GM23338 (cell line): ENCODE results near the gene PSD. TPM values are rescaled to one million over a fixed set of nuclear protein-coding genes. Genes with fewer than 3 reads are reported as not detected.

Experiments used
- ATAC-seq: fragments of 200-7000 bp; cut with Tn5 transposase; 3 replicates; pipeline ENCODE4 v1.9.1; 2020
- DNase-seq: peaks from one replicate; pipeline ENCODE4 v3.0.0-alpha.2; 2015; ENCODE audit warnings: low spot score
- H2AFZ ChIP-seq: fragments of 200-600 bp; sonication (generic); 2 replicates; pipeline ENCODE4 v1.8.0; 2016; ENCODE audit warnings: antibody characterized with exemption, mild to moderate bottlenecking, moderate library complexity
- H3F3A ChIP-seq: fragments of 200-600 bp; sonication (generic); replicated peaks from 2 replicates; pipeline ENCODE4 v1.8.0; 2017; ENCODE audit warnings: antibody characterized with exemption, mixed run types, low read depth
- H3K27ac ChIP-seq: fragments of 200-600 bp; sonication (generic); 2 replicates; pipeline ENCODE4 v1.6.1; 2016; ENCODE audit warnings: low read depth
- H3K27me3 ChIP-seq: fragments of 200-600 bp; sonication (generic); 2 replicates; pipeline ENCODE4 v1.8.0; 2016; ENCODE audit warnings: mild to moderate bottlenecking, mixed run types, moderate library complexity; ENCODE audit not compliant: insufficient read depth
- H3K36me3 ChIP-seq: fragments of 200-600 bp; sonication (generic); 2 replicates; pipeline ENCODE4 v1.8.0; 2016; ENCODE audit warnings: mild to moderate bottlenecking; ENCODE audit not compliant: insufficient read depth
- H3K4me1 ChIP-seq: fragments of 200-600 bp; sonication (generic); 2 replicates; pipeline ENCODE4 v1.8.0; 2016; ENCODE audit warnings: mild to moderate bottlenecking, moderate library complexity; ENCODE audit not compliant: insufficient read depth
- H3K4me2 ChIP-seq: fragments of 200-600 bp; sonication (generic); 2 replicates; pipeline ENCODE4 v1.7.1; 2017; ENCODE audit warnings: mixed run types
- H3K4me3 ChIP-seq: fragments of 200-600 bp; sonication (generic); 2 replicates; pipeline ENCODE4 v1.6.1; 2016; ENCODE audit warnings: mixed run types
- H3K79me2 ChIP-seq: fragments of 200-600 bp; sonication (generic); replicated peaks from 2 replicates; pipeline ENCODE4 v1.8.0; 2017; ENCODE audit warnings: mild to moderate bottlenecking; ENCODE audit not compliant: insufficient read depth
- H3K9me2 ChIP-seq: fragments of 200-600 bp; sonication (generic); 2 replicates; pipeline ENCODE4 v1.8.0; 2017; ENCODE audit not compliant: insufficient read depth
- H4K20me1 ChIP-seq: fragments of 200-600 bp; sonication (generic); replicated peaks from 2 replicates; pipeline ENCODE4 v1.8.0; 2017; ENCODE audit warnings: mild to moderate bottlenecking; ENCODE audit not compliant: insufficient read depth
- H3K27ac Mint-ChIP-seq: 2 replicates; pipeline ENCODE4 v1.8.0; 2020; ENCODE audit warnings: inconsistent platforms, mild to moderate bottlenecking, moderate library complexity, mixed read lengths
- H3K27me3 Mint-ChIP-seq: 3 replicates; pipeline ENCODE4 v1.8.0; 2022; ENCODE audit warnings: low read depth, mild to moderate bottlenecking, moderate library complexity, mixed read lengths, inconsistent platforms; ENCODE audit not compliant: insufficient read depth, poor library complexity
- H3K36me3 Mint-ChIP-seq: 3 replicates; pipeline ENCODE4 v1.8.0; 2021; ENCODE audit warnings: low read depth, mild to moderate bottlenecking, inconsistent platforms, moderate library complexity, mixed read lengths
- H3K4me1 Mint-ChIP-seq: 3 replicates; pipeline ENCODE4 v1.8.0; 2020; ENCODE audit warnings: mild to moderate bottlenecking, inconsistent platforms, mixed read lengths
- H3K4me3 Mint-ChIP-seq: 3 replicates; pipeline ENCODE4 v1.8.0; 2021; ENCODE audit warnings: moderate library complexity, mild to moderate bottlenecking, inconsistent platforms, mixed read lengths
- H3K9me3 Mint-ChIP-seq: 3 replicates; pipeline ENCODE4 v1.8.0; 2020; ENCODE audit warnings: moderate library complexity, mild to moderate bottlenecking, inconsistent platforms, mixed read lengths
- CREB1 ChIP-seq: fragments of 250-450 bp; sonication (Bioruptor Pico); IDR thresholded peaks from 2 replicates; pipeline ENCODE4 v1.5.0; 2020; ENCODE audit warnings: low read depth, mild to moderate bottlenecking, moderate library complexity
- CTCF ChIP-seq, 2 experiments: fragments of 200-600 bp in 1 of 2; sonication (generic) in 1 of 2; conservative IDR thresholded peaks; 2 replicates each; pipeline versions ENCODE4 v1.5.1 to v1.6.1; 2016 to 2017; ENCODE audit warnings: antibody characterized with exemption in 2 of 2, low read depth in 2 of 2, mild to moderate bottlenecking in 2 of 2, moderate library complexity in 1 of 2
- ETS1 ChIP-seq: IDR thresholded peaks from 2 replicates; pipeline ENCODE4 v1.6.1; 2016; ENCODE audit warnings: antibody characterized with exemption
- EZH2 ChIP-seq: fragments of 200-600 bp; sonication (generic); IDR thresholded peaks from one replicate; pipeline ENCODE4 v1.8.0; 2017; ENCODE audit warnings: antibody characterized with exemption, mild to moderate bottlenecking, low read depth; ENCODE audit not compliant: unreplicated experiment
- EZH2phosphoT487 ChIP-seq: fragments of 200-600 bp; sonication (generic); IDR thresholded peaks from one replicate; pipeline ENCODE4 v1.8.1; 2018; ENCODE audit warnings: antibody characterized with exemption; ENCODE audit not compliant: unreplicated experiment
- JUNB ChIP-seq: IDR thresholded peaks from one replicate; pipeline ENCODE4 v1.6.1; 2016; ENCODE audit warnings: antibody characterized with exemption; ENCODE audit not compliant: unreplicated experiment
- NANOG ChIP-seq: IDR thresholded peaks from 2 replicates; pipeline ENCODE4 v1.6.1; 2016; ENCODE audit warnings: antibody characterized with exemption, borderline replicate concordance
- POLR2AphosphoS5 ChIP-seq: IDR thresholded peaks from 2 replicates; pipeline ENCODE4 v1.6.1; 2016; ENCODE audit warnings: antibody characterized with exemption, low read depth
- REST ChIP-seq: IDR thresholded peaks from one replicate; pipeline ENCODE4 v1.6.1; 2018; ENCODE audit warnings: antibody characterized with exemption; ENCODE audit not compliant: unreplicated experiment
- STAT1 ChIP-seq: IDR thresholded peaks from one replicate; pipeline ENCODE4 v1.6.1; 2016; ENCODE audit warnings: antibody characterized with exemption; ENCODE audit not compliant: unreplicated experiment
- ZNF114 ChIP-seq: fragments of 250-450 bp; sonication (Bioruptor Pico); IDR thresholded peaks from 2 replicates; pipeline ENCODE4 v1.5.0; 2020; ENCODE audit warnings: mild to moderate bottlenecking, moderate library complexity
- ZNF331 ChIP-seq: fragments of 250-450 bp; sonication (Bioruptor Pico); IDR thresholded peaks from 2 replicates; pipeline ENCODE4 v1.5.0; 2020; ENCODE audit warnings: low read depth, mild to moderate bottlenecking, moderate library complexity
- ZNF462 ChIP-seq: fragments of 250-450 bp; sonication (Bioruptor Pico); IDR thresholded peaks from 2 replicates; pipeline ENCODE4 v1.5.0; 2020; ENCODE audit warnings: mild to moderate bottlenecking, moderate library complexity
- polyA plus RNA-seq: library from polyadenylated mRNA; unstranded; fragments of >200 nt; fragmentation: Nextera tagmentation; extraction: Ambion mirVana; gene quantifications from 2 replicates; pipeline ENCODE4 v1.2.1, GENCODE V29; 2016
- total RNA-seq: library from RNA; depleted of rRNA; stranded (reverse); fragments of >200 nt; shearing (Covaris generic); gene quantifications from 2 replicates; pipeline ENCODE4 v1.2.3, GENCODE V29; 2014

Gene PSD
- total and polyA plus RNA-seq, 2 experiments from 2014 or later = 1.9 to 6.8 TPM

- peak overlapping the region; percentile 67 for H3K4me3 Mint-ChIP-seq
- no peak overlapping the region for H3K27ac Mint-ChIP-seq
Measured at GRCh38 chr10:102435133-102435497, 16.5 kb upstream of the PSD start.

More at GRCh38 chr10:102435133-102435497, 16.5 kb upstream of the PSD start:
- Mint-ChIP-seq H3K27me3 (peaks cover 53% of the 10 kb centered on the region), H3K36me3 (peaks cover 4% of the 10 kb centered on the region; the same call in 2 of the 3 replicates), H3K4me1 (peaks cover 26% of the 10 kb centered on the region), H3K9me3 (no peaks in the 10 kb centered on the region)
- Histone ChIP-seq H3K4me2 (peak overlapping the region; percentile 78), H3K4me1 (peaks cover 21% of the 10 kb centered on the region), H3K27ac (no peak overlapping the region), H3K9me2 (no peaks in the 10 kb centered on the region), H3K4me3 (peak overlapping the region; percentile 50), H3K36me3 (no peaks in the 10 kb centered on the region), H2AFZ (0 out of 2 replicates have a peak overlapping the region, but pooled peaks have one; percentile 59), H4K20me1 (no peaks in the 10 kb centered on the region; the same call in 1 of the 2 replicates), H3F3A (0 out of 2 replicates have a peak, but pooled peaks cover 4% of the 10 kb centered on the region), H3K27me3 (peaks cover 56% of the 10 kb centered on the region), H3K79me2 (no peaks in the 10 kb centered on the region; the same call in 1 of the 2 replicates)
- TF ChIP-seq REST (no peak), ZNF114 (CRISPR knock-in tag) (no peak), ZNF462 (CRISPR knock-in tag) (no peak), JUNB (no peak), STAT1 (no peak), ZNF331 (no peak), EZH2 (no peak), CTCF (conservative IDR thresholded peaks at IDR 0.05; ENCODE audit: low read depth in 2 of 2) (no peak), POLR2AphosphoS5 (no peak), CREB1 (CRISPR knock-in tag) (no peak), EZH2phosphoT487 (no peak), ETS1 (no peak), NANOG (no peak)
- no peak for ATAC-seq
- DNase-seq = no peak
